Activated naive CD4-positive, alpha-beta T cell (primary cell): ENCODE results near the gene FAM78A.
"Not testable (repeated sequence)": the region's sequence is repeated elsewhere in the genome, so short reads cannot be mapped to it uniquely, and the experiment has no call there.

Experiments
- DNase-seq, 4 experiments: peaks; one replicate each; lab custom pipeline; 2025; lab: John Stamatoyannopoulos, UW

The FAM78A gene

GRCh38 chr9:131211920-131212319 is 64.4 kb downstream of the FAM78A start:
- not testable (repeated sequence) for DNase-seq
